ENCODE measurements around the gene CHRM2.

GRCh38 chr7:136947347-136947746 lies 78.9 kb downstream of the CHRM2 start:
- TF ChIP-seq CTCF (IDR thresholded peaks at IDR 0.05) (no peak), POLR2A (IDR thresholded peaks at IDR 0.05) (no peak), EP300 (IDR thresholded peaks at IDR 0.05; ENCODE audit: low read depth) (no peak), POLR2AphosphoS5 (IDR thresholded peaks at IDR 0.05) (no peak)
